IMR-90 (cell line): ENCODE data around the gene PRMT7. TPM values are rescaled to one million over a fixed set of nuclear protein-coding genes. Genes with fewer than 3 reads are reported as not detected.

Source experiments
- ATAC-seq: fragments of 200-7000 bp; cut with Tn5 transposase; 2 replicates; pipeline ENCODE4 v1.9.1; 2020; ENCODE audit warnings: low read depth, mild to moderate bottlenecking, moderate library complexity
- BruUV-seq: library from RNA; stranded (reverse); fragments of 400-500 nt; replicated peaks from 2 replicates; lab custom pipeline; 2021; lab: Mats Ljungman, UMichigan
- CTCF ChIA-PET: fragments of 300-600 bp; formaldehyde crosslinking; extraction: SDS; loops from one replicate; lab custom pipeline; 2021; ENCODE audit warnings: antibody characterized with exemption; lab: Yijun Ruan, JAX
- POLR2A ChIA-PET: fragments of 300-600 bp; sonication (Branson Sonifier 250); formaldehyde crosslinking; loops from one replicate; lab custom pipeline; 2022; ENCODE audit warnings: antibody characterized with exemption; ENCODE audit not compliant: unreplicated experiment; lab: Charles Lee
- DNase-seq: peaks from one replicate; pipeline ENCODE4 v3.0.0; 2013
- H2AFZ ChIP-seq: replicated peaks from 2 replicates; pipeline ENCODE3; 2013; ENCODE audit warnings: low read length, mild to moderate bottlenecking; ENCODE audit not compliant: poor library complexity
- H2AK5ac ChIP-seq: 2 replicates; pipeline ENCODE4 v1.6.1; 2013; ENCODE audit warnings: low read depth, low read length, inconsistent platforms
- H2AK9ac ChIP-seq: replicated peaks from 2 replicates; pipeline ENCODE3; 2013; ENCODE audit warnings: mild to moderate bottlenecking, low read depth, low read length, moderate library complexity; ENCODE audit not compliant: poor library complexity
- H2BK120ac ChIP-seq: 2 replicates; pipeline ENCODE4 v1.6.1; 2013; ENCODE audit warnings: low read depth, low read length, inconsistent platforms
- H2BK15ac ChIP-seq: 3 replicates; pipeline ENCODE4 v1.6.1; 2013; ENCODE audit warnings: low read depth, low read length, inconsistent platforms
- H2BK20ac ChIP-seq: 2 replicates; pipeline ENCODE4 v1.6.1; 2013; ENCODE audit warnings: low read depth, mild to moderate bottlenecking, inconsistent platforms, low read length, moderate library complexity
- H2BK5ac ChIP-seq: 2 replicates; pipeline ENCODE4 v1.6.1; 2013; ENCODE audit warnings: mild to moderate bottlenecking, low read depth, low read length, inconsistent platforms; ENCODE audit not compliant: poor library complexity, severe bottlenecking
- H3K14ac ChIP-seq: replicated peaks from 2 replicates; pipeline ENCODE4 v1.6.1; 2013; ENCODE audit warnings: low read depth, low read length, inconsistent platforms
- H3K18ac ChIP-seq: 2 replicates; pipeline ENCODE4 v1.6.1; 2013; ENCODE audit warnings: low read depth, low read length, control low read depth
- H3K23ac ChIP-seq: 2 replicates; pipeline ENCODE4 v1.6.1; 2013; ENCODE audit warnings: low read depth, low read length, inconsistent platforms
- H3K27ac ChIP-seq: 2 replicates; pipeline ENCODE4 v1.5.1; 2013; ENCODE audit warnings: mild to moderate bottlenecking, control low read depth, low read length; ENCODE audit not compliant: insufficient read depth
- H3K27me3 ChIP-seq: 2 replicates; pipeline ENCODE4 v1.6.1; 2013; ENCODE audit warnings: low read length; ENCODE audit not compliant: control insufficient read depth, insufficient read depth
- H3K36me3 ChIP-seq: 2 replicates; pipeline ENCODE4 v1.6.1; 2013; ENCODE audit warnings: low read length, mixed read lengths; ENCODE audit not compliant: control insufficient read depth, insufficient read depth
- H3K4ac ChIP-seq: 2 replicates; pipeline ENCODE4 v1.6.1; 2013; ENCODE audit warnings: low read depth, low read length, inconsistent platforms
- H3K4me1 ChIP-seq: 2 replicates; pipeline ENCODE4 v1.6.1; 2013; ENCODE audit warnings: low read length, mixed read lengths; ENCODE audit not compliant: control insufficient read depth, insufficient read depth
- H3K4me2 ChIP-seq: 2 replicates; pipeline ENCODE4 v1.6.1; 2013; ENCODE audit warnings: low read depth, mild to moderate bottlenecking, control low read depth, low read length, moderate library complexity
- H3K4me3 ChIP-seq: 2 replicates; pipeline ENCODE4 v1.5.1; 2013; ENCODE audit warnings: low read depth, mild to moderate bottlenecking, control low read depth, low read length, moderate library complexity; ENCODE audit not compliant: insufficient read depth
- H3K56ac ChIP-seq: 2 replicates; pipeline ENCODE4 v1.6.1; 2013; ENCODE audit warnings: low read length, inconsistent platforms; ENCODE audit not compliant: insufficient read depth; ENCODE audit errors: extremely low read depth
- H3K79me1 ChIP-seq, 2 experiments: 2 replicates each; pipeline ENCODE4 v1.6.1; 2013; ENCODE audit warnings: low read length in 2 of 2, inconsistent platforms in 1 of 2, low read depth in 1 of 2
- H3K9ac ChIP-seq: 2 replicates; pipeline ENCODE4 v1.6.1; 2013; ENCODE audit warnings: low read depth, low read length, control low read depth
- H3K9me1 ChIP-seq: 2 replicates; pipeline ENCODE4 v1.6.1; 2013; ENCODE audit warnings: low read length, inconsistent platforms; ENCODE audit not compliant: insufficient read depth
- H3K9me3 ChIP-seq: 2 replicates; pipeline ENCODE4 v1.6.1; 2013; ENCODE audit warnings: low read length; ENCODE audit not compliant: control insufficient read depth, insufficient read depth
- H4K20me1 ChIP-seq: 2 replicates; pipeline ENCODE4 v1.6.1; 2013; ENCODE audit warnings: low read length, inconsistent platforms; ENCODE audit not compliant: insufficient read depth
- H4K5ac ChIP-seq: 2 replicates; pipeline ENCODE4 v1.6.1; 2013; ENCODE audit warnings: mild to moderate bottlenecking, low read depth, low read length, control low read depth
- H4K8ac ChIP-seq, 2 experiments: 2 replicates each; pipeline ENCODE4 v1.6.1; 2013; ENCODE audit warnings: low read depth in 2 of 2, low read length in 2 of 2, control low read depth in 1 of 2, inconsistent platforms in 1 of 2
- H4K91ac ChIP-seq: 2 replicates; pipeline ENCODE4 v1.6.1; 2013; ENCODE audit warnings: low read depth, low read length, inconsistent platforms; ENCODE audit not compliant: insufficient read depth
- MAFK ChIP-seq: IDR thresholded peaks from 2 replicates; pipeline ENCODE4 v1.6.1; 2012; ENCODE audit warnings: low read depth, low read length, improper control_type of control experiment
- RCOR1 ChIP-seq: IDR thresholded peaks from 2 replicates; pipeline ENCODE4 v1.6.1; 2012; ENCODE audit warnings: mild to moderate bottlenecking, low read length, improper control_type of control experiment; ENCODE audit not compliant: insufficient replicate concordance
- WGBS, 2 experiments: methylation state at CpG; one replicate each; pipeline versions ENCODE4 v1.1.5 to v1.1.7; 2013; ENCODE audit warnings: missing lambda C conversion rate in 2 of 2; ENCODE audit not compliant: insufficient read length in 1 of 2; ENCODE audit errors: extremely low coverage in 2 of 2; 5-methylcytosine and 5-hydroxymethylcytosine counted together
- dilution Hi-C: fragments of 300-500 bp; cut with HindIII; formaldehyde crosslinking; loops from one replicate; pipeline ENCODE4 v1.14.3; 2018; ENCODE audit warnings: low sequenced_read_pairs; ENCODE audit not compliant: unreplicated experiment
- in situ Hi-C: fragments of 300-500 bp; cut with MboI; formaldehyde crosslinking; loops from 3 replicates; pipeline ENCODE4 v1.14.3; 2019; ENCODE audit warnings: low sequenced_read_pairs, inconsistent platforms, mixed read lengths
- intact Hi-C: fragments of 100-400 bp; cut with micrococcal nuclease; formaldehyde crosslinking; loops from 2 replicates; pipeline ENCODE4 v1.10.0; 2022
- polyA plus RNA-seq, 3 experiments: library from polyadenylated mRNA; depleted of rRNA; stranded (reverse); fragments of >200 nt; gene quantifications; 2 replicates each; pipeline ENCODE4 v1.2.3, GENCODE V29; 2012; ENCODE audit warnings: low replicate concordance in 1 of 3
- total RNA-seq: library from RNA; depleted of rRNA; stranded (reverse); fragments of >200 nt; gene quantifications from 2 replicates; pipeline ENCODE4 v1.2.3, GENCODE V29; 2012

PRMT7 gene
- total and polyA plus RNA-seq, 2 of the 4 experiments (the other 2 are of a cell fraction), result 63.1 to 68.6 TPM

DNA sequence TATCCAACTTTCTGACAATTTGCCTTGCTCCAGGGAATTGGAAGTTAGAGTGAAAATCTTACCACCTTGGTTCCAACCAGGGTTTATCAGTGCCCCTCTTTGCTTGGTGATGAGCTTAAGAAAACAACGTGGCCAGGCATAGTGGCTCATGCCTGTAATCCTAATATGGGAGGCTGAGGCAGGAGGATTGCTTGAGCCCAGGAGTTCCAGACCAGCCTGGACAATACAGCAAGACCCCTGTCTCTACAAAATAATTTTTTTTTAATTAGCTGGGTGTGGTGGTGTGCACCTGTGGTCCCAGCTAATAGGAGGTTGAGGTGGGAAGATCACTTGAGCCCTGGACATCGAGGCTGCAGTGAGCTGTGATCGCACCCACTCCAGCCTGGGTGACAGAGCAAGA, 25.1 kb upstream of the PRMT7 start:
- no peak overlapping the region for H3K4me3 ChIP-seq
- H2BK15ac ChIP-seq, result no peak overlapping the region
- no peak overlapping the region for H3K9ac ChIP-seq
- H3K9me3 ChIP-seq, result no peaks in the 10 kb centered on the region
- no peak overlapping the region for H4K5ac ChIP-seq
- H3K14ac ChIP-seq, result no peak overlapping the region
- BruUV-seq, result no TSS peak
- intact Hi-C loops, result no loop called here
- no peaks in the 10 kb centered on the region for H3K27me3 ChIP-seq
- no peak overlapping the region for H2AFZ ChIP-seq
- no peak overlapping the region for H3K4ac ChIP-seq
- H4K8ac ChIP-seq, result no peak overlapping the region
- H3K36me3 ChIP-seq, result peaks cover 29% of the 10 kb centered on the region
- no peak for ATAC-seq
- H2BK5ac ChIP-seq, result no peak overlapping the region
- H3K4me2 ChIP-seq, result no peak overlapping the region
- no peak overlapping the region for H3K56ac ChIP-seq
- no peak overlapping the region for H3K23ac ChIP-seq
- no CpG with 5 or more reads among the region's 3 CpGs for WGBS, 2 experiments
- dilution Hi-C loops, result no loop called here
- H2BK120ac ChIP-seq, result no peak overlapping the region
- H3K18ac ChIP-seq, result no peak overlapping the region
- ChIA-PET CTCF (no interaction called here), POLR2A (no interaction called here)
- in situ Hi-C loops, result no loop called here
- no peak overlapping the region for H2AK9ac ChIP-seq
- H4K91ac ChIP-seq, result no peak overlapping the region
- no peak overlapping the region for H2AK5ac ChIP-seq
- TF ChIP-seq MAFK, result no peak
- no peak for TF ChIP-seq RCOR1
- H4K20me1 ChIP-seq, result peaks cover 72% of the 10 kb centered on the region
- peaks cover 28 to 93% of the 10 kb centered on the region in 2 experiments for H3K79me1 ChIP-seq
- H2BK20ac ChIP-seq, result no peak overlapping the region
- no peak for DNase-seq
- H3K9me1 ChIP-seq, result peaks cover 32% of the 10 kb centered on the region
- H3K4me1 ChIP-seq, result peaks cover 11% of the 10 kb centered on the region
- no peak overlapping the region for H3K27ac ChIP-seq
